VCaP (cell line): ENCODE data around the gene RAVER2.

Experiments
- H3K27ac ChIP-seq: fragments of 450-650 bp; 2 replicates; pipeline ENCODE4 v1.5.1; 2017
- CTCF ChIP-seq: fragments of 450-650 bp; conservative IDR thresholded peaks from 2 replicates; pipeline ENCODE4 v1.5.1; 2017; ENCODE audit warnings: mild to moderate bottlenecking, moderate library complexity

Gene RAVER2

GRCh38 chr1:64849942-64850341, 105.1 kb downstream of the RAVER2 start:
- no peak for TF ChIP-seq CTCF
- no peak overlapping the region for H3K27ac ChIP-seq

- no peak for TF ChIP-seq CTCF
- no peak overlapping the region for H3K27ac ChIP-seq
These were observed 106.0 kb downstream of the RAVER2 start for GRCh38 chr1:64850846-64851245.

- no peak for TF ChIP-seq CTCF
- no peak overlapping the region for H3K27ac ChIP-seq
These were observed 106.8 kb downstream of the RAVER2 start for GRCh38 chr1:64851664-64852063.

GRCh38 chr1:64854674-64855073, 109.8 kb downstream of the RAVER2 start:
- TF ChIP-seq CTCF = no peak
- no peak overlapping the region for H3K27ac ChIP-seq

GRCh38 chr1:64855557-64855956, 110.7 kb downstream of the RAVER2 start:
- no peak overlapping the region for H3K27ac ChIP-seq
- TF ChIP-seq CTCF = no peak

GRCh38 chr1:64856553-64856952, 111.7 kb downstream of the RAVER2 start:
- no peak for TF ChIP-seq CTCF
- no peak overlapping the region for H3K27ac ChIP-seq

GRCh38 chr1:64857347-64857746, 112.5 kb downstream of the RAVER2 start:
- TF ChIP-seq CTCF = no peak
- no peak overlapping the region for H3K27ac ChIP-seq

- H3K27ac ChIP-seq = no peak overlapping the region
- 0 out of 2 replicates have a peak, but pooled peaks have one; percentile 8 for TF ChIP-seq CTCF
These were observed 116.7 kb downstream of the RAVER2 start for GRCh38 chr1:64861611-64862010.
